OCI-LY3 (cell line): ENCODE data around the gene FIZ1.

Experiments
- H2AFZ ChIP-seq: fragments of 200-600, 300-600 bp; shearing (Covaris generic); 2 replicates; pipeline ENCODE4 v1.6.0; 2014; ENCODE audit warnings: antibody characterized with exemption, low read depth, low read length
- H3K27ac ChIP-seq: fragments of 200-600, 300-600 bp; sonication (generic); 2 replicates; pipeline ENCODE4 v1.5.1; 2014; ENCODE audit warnings: mild to moderate bottlenecking, low read length, moderate library complexity, mixed read lengths
- H3K27me3 ChIP-seq: fragments of 200-600, 300-600 bp; sonication (generic); 2 replicates; pipeline ENCODE4 v1.6.1; 2014; ENCODE audit warnings: low read depth, low read length, mixed read lengths
- H3K36me3 ChIP-seq: fragments of 200-600, 300-600 bp; sonication (generic); replicated peaks from 2 replicates; pipeline ENCODE3; 2014; ENCODE audit warnings: low read depth, low read length, mixed read lengths
- H3K4me1 ChIP-seq: fragments of 300-600, 200-600 bp; sonication (generic); 2 replicates; pipeline ENCODE4 v1.6.1; 2014; ENCODE audit warnings: low read length, mixed read lengths
- H3K4me2 ChIP-seq: fragments of 200-600, 300-600 bp; sonication (generic); 2 replicates; pipeline ENCODE4 v1.6.1; 2014; ENCODE audit warnings: low read length, mixed read lengths
- H3K4me3 ChIP-seq: fragments of 300-600, 200-600 bp; sonication (generic); 2 replicates; pipeline ENCODE4 v1.5.1; 2014; ENCODE audit warnings: antibody characterized with exemption, mild to moderate bottlenecking, low read length, moderate library complexity
- H3K79me2 ChIP-seq: fragments of 300-600, 200-600 bp; shearing (Covaris generic); 2 replicates; pipeline ENCODE4 v1.6.1; 2014; ENCODE audit warnings: mild to moderate bottlenecking, low read length, mixed read lengths
- H3K9ac ChIP-seq: fragments of 300-600, 200-600 bp; shearing (Covaris generic); 2 replicates; pipeline ENCODE4 v1.6.0; 2014; ENCODE audit warnings: mild to moderate bottlenecking, low read length, moderate library complexity
- H3K9me3 ChIP-seq: fragments of 200-600, 300-600 bp; shearing (Covaris generic); 2 replicates; pipeline ENCODE4 v1.6.1; 2014; ENCODE audit warnings: low read length, mixed read lengths; ENCODE audit not compliant: insufficient read depth
- H4K20me1 ChIP-seq: fragments of 200-600, 300-600 bp; sonication (generic); 2 replicates; pipeline ENCODE4 v1.6.1; 2016; ENCODE audit warnings: low read length, mixed read lengths; ENCODE audit not compliant: insufficient read depth
- CTCF ChIP-seq: fragments of 200-600, 300-600 bp; sonication (generic); IDR thresholded peaks from 2 replicates; pipeline ENCODE4 v1.5.1; 2014; ENCODE audit warnings: antibody characterized with exemption, low read length, low read depth
- EZH2phosphoT487 ChIP-seq: fragments of 200-600 bp; shearing (Covaris generic); IDR thresholded peaks from 2 replicates; pipeline ENCODE4 v1.6.1; 2018; ENCODE audit warnings: antibody characterized with exemption, mixed run types, low read depth

Gene FIZ1

GRCh38 chr19:55594996-55595545, 4.2 kb downstream of the FIZ1 start:
- Histone ChIP-seq H2AFZ (no peak overlapping the region), H3K79me2 (peaks cover 6% of the 10 kb centered on the region; the same call in 1 of the 2 replicates), H3K9me3 (no peaks in the 10 kb centered on the region), H3K9ac (no peak overlapping the region), H3K4me2 (no peak overlapping the region), H3K4me3 (no peak overlapping the region), H3K27me3 (no peaks in the 10 kb centered on the region), H3K27ac (no peak overlapping the region), H3K4me1 (peaks cover 7% of the 10 kb centered on the region), H4K20me1 (no peaks in the 10 kb centered on the region), H3K36me3 (peaks cover 30% of the 10 kb centered on the region)
- TF ChIP-seq EZH2phosphoT487 = no peak
- TF ChIP-seq CTCF = no peak

- no peak overlapping the region for H3K4me2 ChIP-seq
- peaks cover 2% of the 10 kb centered on the region; the same call in 1 of the 2 replicates for H3K79me2 ChIP-seq
- no peak for TF ChIP-seq CTCF
- TF ChIP-seq EZH2phosphoT487 = no peak
- H3K4me3 ChIP-seq = no peak overlapping the region
- no peak overlapping the region for H3K27ac ChIP-seq
- no peak overlapping the region for H3K9ac ChIP-seq
- no peaks in the 10 kb centered on the region for H3K9me3 ChIP-seq
- no peaks in the 10 kb centered on the region for H3K27me3 ChIP-seq
- peaks cover 30% of the 10 kb centered on the region for H3K36me3 ChIP-seq
- H2AFZ ChIP-seq = no peak overlapping the region
- peaks cover under 1% of the 10 kb centered on the region for H3K4me1 ChIP-seq
- no peaks in the 10 kb centered on the region for H4K20me1 ChIP-seq
Observed at GRCh38 chr19:55593096-55593772, 6.1 kb downstream of the FIZ1 start.

- no peak overlapping the region for H3K4me2 ChIP-seq
- H3K9me3 ChIP-seq = no peaks in the 10 kb centered on the region
Observed at GRCh38 chr19:55592391-55593090, 6.8 kb downstream of the FIZ1 start.

More at GRCh38 chr19:55592391-55593090, 6.8 kb downstream of the FIZ1 start:
- H3K4me3 ChIP-seq = no peak overlapping the region
- TF ChIP-seq EZH2phosphoT487 (no peak), CTCF (no peak)
- no peak overlapping the region for H3K9ac ChIP-seq
- no peaks in the 10 kb centered on the region for H4K20me1 ChIP-seq
- H3K4me1 ChIP-seq = no peaks in the 10 kb centered on the region
- H3K27ac ChIP-seq = no peak overlapping the region
- no peaks in the 10 kb centered on the region for H3K27me3 ChIP-seq
- H3K36me3 ChIP-seq = peaks cover 30% of the 10 kb centered on the region
- no peaks in the 10 kb centered on the region for H3K79me2 ChIP-seq
- H2AFZ ChIP-seq = no peak overlapping the region
